ENCODE results near the gene CRADD. TPM values are rescaled to one million over a fixed set of nuclear protein-coding genes. Genes with fewer than 3 reads are reported as not detected.
"Not testable (repeated sequence)": the region's sequence is repeated elsewhere in the genome, so short reads cannot be mapped to it uniquely, and the experiment has no call there.

The CRADD gene
- total RNA-seq, 1 experiment from 2014 or later = 7.6 TPM

DNA sequence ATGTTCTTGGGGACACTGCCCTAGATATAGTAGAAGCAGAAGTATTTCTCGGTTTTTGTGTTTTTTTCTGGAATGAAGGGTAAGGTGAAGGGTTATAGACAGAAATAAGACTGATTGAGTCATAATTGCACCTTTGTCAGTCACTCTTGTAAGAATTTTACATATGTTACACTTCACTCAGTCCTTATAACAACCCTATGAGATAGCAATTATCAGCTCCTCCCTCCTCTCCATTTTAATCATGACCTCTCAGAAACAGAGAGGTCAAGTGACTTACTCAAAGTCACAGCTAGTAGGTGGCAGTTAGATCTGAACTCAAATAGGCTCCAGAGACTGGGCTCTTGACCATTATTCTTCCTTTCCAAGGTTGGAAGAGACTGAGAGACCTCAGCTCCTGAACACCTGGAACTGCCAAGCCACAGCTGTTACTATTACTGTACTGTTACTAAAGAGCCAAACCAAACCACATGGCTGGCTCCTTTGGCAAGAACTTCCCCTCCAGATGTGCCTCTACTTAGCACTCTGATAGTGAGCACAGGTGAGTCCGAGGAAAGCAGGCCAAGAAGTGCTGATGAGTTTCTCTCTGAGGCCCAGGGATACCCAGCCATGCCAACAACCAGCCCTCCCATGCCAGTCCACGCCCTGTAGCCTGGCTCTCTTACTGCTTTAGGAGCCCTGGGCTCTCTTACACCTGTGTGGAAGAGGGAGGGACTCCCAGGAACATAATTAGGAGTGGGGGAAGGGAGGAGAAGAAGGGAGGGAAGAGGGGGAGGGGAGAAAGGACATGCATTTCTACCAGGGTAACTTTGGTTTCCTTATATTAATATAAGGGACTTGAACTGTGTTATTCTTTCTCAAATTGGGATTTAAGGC lies 121.3 kb downstream of the CRADD start:
- Histone ChIP-seq H2AFZ (ENCODE audit: low read length) (no peak overlapping the region), H2BK5ac (ENCODE audit: insufficient read length, low read length) (no peak overlapping the region), H3K79me2 (ENCODE audit: insufficient read depth, low read length) (no peaks in the 10 kb centered on the region), H4K5ac (ENCODE audit: insufficient read length, low read depth, low read length) (no peak overlapping the region), H2BK12ac (ENCODE audit: insufficient read length, low read depth, low read length) (no peak overlapping the region), H2BK120ac (ENCODE audit: low read depth, low read length, poor library complexity, severe bottlenecking) (no peak overlapping the region), H2AK5ac (ENCODE audit: insufficient read length, low read length) (no peak overlapping the region), H3K79me1 (ENCODE audit: insufficient read depth, low read depth, low read length, poor library complexity, severe bottlenecking) (no peaks in the 10 kb centered on the region), H4K20me1 (ENCODE audit: control insufficient read depth, insufficient read depth, insufficient read length) (no peaks in the 10 kb centered on the region), H3K23me2 (ENCODE audit: insufficient read length, low read depth, low read length, poor library complexity, severe bottlenecking) (no peaks in the 10 kb centered on the region), H3K9me3 (ENCODE audit: control insufficient read depth, low read depth, low read length) (no peaks in the 10 kb centered on the region), H3K27ac (ENCODE audit: insufficient read length, low read depth, low read length) (no peak overlapping the region), H3K4me1 (ENCODE audit: insufficient read depth, low read length) (peaks cover 8% of the 10 kb centered on the region), H3T11ph (ENCODE audit: low read length) (no peak overlapping the region), H2BK20ac (ENCODE audit: low read depth, low read length, poor library complexity, severe bottlenecking) (no peak overlapping the region), H3K23ac (ENCODE audit: insufficient read length, low read depth, low read length) (no peak overlapping the region), H3K4me2 (ENCODE audit: insufficient read depth, insufficient read length, low read length) (no peak overlapping the region), H3K27me3 (ENCODE audit: insufficient read depth, low read length) (no peaks in the 10 kb centered on the region), H3K4ac (ENCODE audit: low read depth, low read length) (no peak overlapping the region), H2BK15ac (ENCODE audit: low read depth, low read length) (no peak overlapping the region), H3K9ac (ENCODE audit: extremely low read depth, insufficient read length, low read length) (no peak overlapping the region), H3K56ac (ENCODE audit: insufficient read length, low read depth, low read length) (no peak overlapping the region), H4K91ac (ENCODE audit: insufficient read length, low read depth, low read length) (no peak overlapping the region), H3K18ac (ENCODE audit: insufficient read length, low read depth, low read length) (peak overlapping the region; percentile 8), H4K8ac (replicated peaks; ENCODE audit: insufficient read length, low read depth, low read length) (no peak overlapping the region), H3K14ac (ENCODE audit: insufficient read depth, low read length) (0 out of 2 replicates have a peak overlapping the region, but pooled peaks have one; percentile 50)
- Mint-ChIP-seq H3K4me3 (no peak overlapping the region), H3K27me3 (ENCODE audit: low read depth) (no peaks in the 10 kb centered on the region), H3K4me1 (peaks cover 26% of the 10 kb centered on the region in 2 experiments), H3K27ac (0 out of 7 replicates have a peak overlapping the region, but pooled peaks of 1 of the 3 experiments have one; percentile 12), H3K36me3 (ENCODE audit: insufficient read depth in 1 of 3, low read depth in 3 of 3) (no peaks in the 10 kb centered on the region), H3K9me3 (no peaks in the 10 kb centered on the region)
- DNase-seq = no peak
- TF ChIP-seq CTCF (conservative IDR thresholded peaks at IDR 0.05) = no peak
- WGBS (ENCODE audit: extremely low coverage, insufficient read length, low lambda C conversion rate) = no CpG with 5 or more reads among the region's 3 CpGs

DNA sequence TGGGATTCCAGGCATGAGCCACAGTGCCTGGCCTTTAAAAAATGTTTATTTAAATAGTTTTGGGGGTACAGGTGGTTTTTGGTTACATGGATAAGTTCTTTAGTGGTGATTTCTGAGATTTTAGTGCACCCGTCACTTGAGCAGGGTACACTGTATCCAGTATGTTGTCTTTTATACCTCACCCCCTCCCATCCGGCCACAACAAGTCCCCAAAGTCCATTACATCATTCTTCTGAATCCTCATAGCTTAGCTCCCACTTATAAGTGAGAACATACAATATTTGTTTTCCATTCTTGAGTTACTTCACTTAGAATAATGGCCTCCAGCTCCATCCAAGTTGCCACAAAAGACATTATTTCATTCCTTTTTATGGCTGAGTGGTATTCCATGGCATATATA lies 124.5 kb downstream of the CRADD start:
- H3K14ac ChIP-seq (ENCODE audit: insufficient read depth, low read length); H3K27ac ChIP-seq (ENCODE audit: insufficient read length, low read depth, low read length); H3K23me2 ChIP-seq (ENCODE audit: insufficient read length, low read depth, low read length, poor library complexity, severe bottlenecking); H3K4ac ChIP-seq (ENCODE audit: low read depth, low read length); H3K79me2 ChIP-seq (ENCODE audit: insufficient read depth, low read length); H3K4me1 ChIP-seq (ENCODE audit: insufficient read depth, low read length); H3K27me3 ChIP-seq (ENCODE audit: insufficient read depth, low read length); H4K91ac ChIP-seq (ENCODE audit: insufficient read length, low read depth, low read length); H3K23ac ChIP-seq (ENCODE audit: insufficient read length, low read depth, low read length); H2BK12ac ChIP-seq (ENCODE audit: insufficient read length, low read depth, low read length); H4K20me1 ChIP-seq (ENCODE audit: control insufficient read depth, insufficient read depth, insufficient read length); H3K9ac ChIP-seq (ENCODE audit: extremely low read depth, insufficient read length, low read length); H3K56ac ChIP-seq (ENCODE audit: insufficient read length, low read depth, low read length); H4K8ac ChIP-seq (replicated peaks; ENCODE audit: insufficient read length, low read depth, low read length); H3K27me3 Mint-ChIP-seq (ENCODE audit: low read depth); H4K5ac ChIP-seq (ENCODE audit: insufficient read length, low read depth, low read length); H3K27ac Mint-ChIP-seq; H3K18ac ChIP-seq (ENCODE audit: insufficient read length, low read depth, low read length); H2BK120ac ChIP-seq (ENCODE audit: low read depth, low read length, poor library complexity, severe bottlenecking); H2BK15ac ChIP-seq (ENCODE audit: low read depth, low read length); H3K79me1 ChIP-seq (ENCODE audit: insufficient read depth, low read depth, low read length, poor library complexity, severe bottlenecking); H3K9me3 Mint-ChIP-seq; H2BK5ac ChIP-seq (ENCODE audit: insufficient read length, low read length); H2AK5ac ChIP-seq (ENCODE audit: insufficient read length, low read length); DNase-seq; H3K4me2 ChIP-seq (ENCODE audit: insufficient read depth, insufficient read length, low read length); H3T11ph ChIP-seq (ENCODE audit: low read length); H3K9me3 ChIP-seq (ENCODE audit: control insufficient read depth, low read depth, low read length); H2AFZ ChIP-seq (ENCODE audit: low read length); H3K36me3 Mint-ChIP-seq (ENCODE audit: insufficient read depth in 1 of 3, low read depth in 3 of 3); H3K4me3 Mint-ChIP-seq; H2BK20ac ChIP-seq (ENCODE audit: low read depth, low read length, poor library complexity, severe bottlenecking): not testable (repeated sequence)
- H3K4me1 Mint-ChIP-seq = peaks cover 28% of the 10 kb centered on the region in 2 experiments
- no CpG with 5 or more reads among the region's 2 CpGs for WGBS (ENCODE audit: extremely low coverage, insufficient read length, low lambda C conversion rate)

All from H9 (cell line).